Measurements from ENCODE around the gene RANBP1.

Gene RANBP1

DNA sequence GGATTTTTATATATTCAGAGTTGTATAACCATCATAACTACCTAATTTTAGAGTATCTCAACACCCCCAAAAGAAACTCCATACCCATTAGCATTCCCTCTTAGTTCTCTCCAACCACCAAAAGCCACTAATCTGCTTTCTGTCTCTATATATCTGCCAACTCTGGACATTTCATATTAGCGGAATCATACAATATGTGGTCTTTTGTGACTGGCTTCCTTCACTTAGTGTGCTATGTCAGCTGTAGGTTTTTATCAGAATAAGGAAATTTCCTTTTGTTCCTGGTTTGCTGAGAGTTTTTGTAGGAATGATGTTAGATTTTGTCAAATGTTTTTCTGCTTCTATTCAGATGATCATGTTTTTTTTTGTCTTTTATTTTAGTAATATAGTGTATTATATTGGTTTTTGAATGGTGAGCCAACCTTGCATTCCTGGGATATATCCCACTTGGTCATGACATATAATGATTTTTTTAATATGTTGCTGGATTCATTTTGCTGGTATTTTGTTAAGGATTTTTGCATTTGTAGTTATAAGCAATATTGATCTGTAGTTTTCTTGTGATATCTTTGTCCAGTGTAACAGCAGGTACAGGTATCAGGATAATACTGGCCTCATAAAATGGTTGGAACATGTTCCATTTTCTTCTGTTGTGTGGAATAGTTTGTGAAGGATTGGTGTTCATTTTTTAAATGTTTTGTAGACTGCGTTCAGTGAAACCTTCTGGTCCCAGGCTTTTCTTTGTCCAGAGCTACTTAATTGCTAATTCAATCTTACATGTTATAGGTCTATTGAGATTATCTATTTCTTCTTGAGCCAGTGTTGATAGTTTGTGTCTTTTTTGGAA, 19.1 kb upstream of the RANBP1 start:
- no peaks in the 10 kb centered on the region for H3K27me3 Mint-ChIP-seq (ENCODE audit: low read depth)
- H3K27ac Mint-ChIP-seq: no peak overlapping the region
- peaks cover 17% of the 10 kb centered on the region for H3K9me3 Mint-ChIP-seq
- no peaks in the 10 kb centered on the region for H3K4me1 Mint-ChIP-seq
- H3K36me3 Mint-ChIP-seq (ENCODE audit: low read depth): peaks cover 95% of the 10 kb centered on the region
- no peak overlapping the region for H3K4me3 Mint-ChIP-seq
- TF ChIP-seq, protein P1, sequence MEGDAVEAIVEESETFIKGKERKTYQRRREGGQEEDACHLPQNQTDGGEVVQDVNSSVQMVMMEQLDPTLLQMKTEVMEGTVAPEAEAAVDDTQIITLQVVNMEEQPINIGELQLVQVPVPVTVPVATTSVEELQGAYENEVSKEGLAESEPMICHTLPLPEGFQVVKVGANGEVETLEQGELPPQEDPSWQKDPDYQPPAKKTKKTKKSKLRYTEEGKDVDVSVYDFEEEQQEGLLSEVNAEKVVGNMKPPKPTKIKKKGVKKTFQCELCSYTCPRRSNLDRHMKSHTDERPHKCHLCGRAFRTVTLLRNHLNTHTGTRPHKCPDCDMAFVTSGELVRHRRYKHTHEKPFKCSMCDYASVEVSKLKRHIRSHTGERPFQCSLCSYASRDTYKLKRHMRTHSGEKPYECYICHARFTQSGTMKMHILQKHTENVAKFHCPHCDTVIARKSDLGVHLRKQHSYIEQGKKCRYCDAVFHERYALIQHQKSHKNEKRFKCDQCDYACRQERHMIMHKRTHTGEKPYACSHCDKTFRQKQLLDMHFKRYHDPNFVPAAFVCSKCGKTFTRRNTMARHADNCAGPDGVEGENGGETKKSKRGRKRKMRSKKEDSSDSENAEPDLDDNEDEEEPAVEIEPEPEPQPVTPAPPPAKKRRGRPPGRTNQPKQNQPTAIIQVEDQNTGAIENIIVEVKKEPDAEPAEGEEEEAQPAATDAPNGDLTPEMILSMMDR (IDR thresholded peaks at IDR 0.05; ENCODE audit: unreplicated experiment in 3 of 3): no peak

DNA sequence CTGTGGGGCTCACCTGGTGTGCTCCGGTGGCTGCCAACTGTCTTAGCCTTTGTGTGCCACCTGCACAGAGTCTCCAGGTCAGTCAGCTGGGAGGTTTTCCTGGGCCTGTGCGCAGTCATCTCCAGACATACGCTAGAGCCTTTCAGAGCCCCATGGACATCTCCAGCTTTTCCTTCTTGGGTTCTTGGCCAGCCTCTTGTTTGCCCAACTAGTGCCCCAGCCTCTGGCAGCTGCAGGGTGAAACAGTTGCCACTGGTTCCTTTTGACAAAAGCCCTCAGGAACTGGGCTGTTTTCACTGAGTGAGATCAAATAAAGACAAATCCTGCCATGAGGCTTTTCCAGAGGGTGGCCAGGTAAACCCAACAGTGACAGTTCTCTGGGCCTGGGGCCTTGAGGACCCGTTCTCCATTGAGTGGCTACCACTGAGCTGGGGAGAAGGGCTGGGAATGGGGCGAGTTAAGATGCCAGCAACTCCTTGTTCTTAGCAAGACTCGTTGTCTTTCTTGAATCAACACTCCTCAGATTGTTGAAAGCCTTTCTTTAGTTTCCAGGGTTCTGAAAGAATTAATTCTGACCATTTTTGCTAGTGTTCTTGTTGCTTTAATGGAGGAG, 16.7 kb upstream of the RANBP1 start:
- Mint-ChIP-seq H3K27ac (no peak overlapping the region), H3K27me3 (ENCODE audit: low read depth) (no peaks in the 10 kb centered on the region), H3K36me3 (ENCODE audit: low read depth) (peaks cover 89% of the 10 kb centered on the region), H3K4me3 (no peak overlapping the region), H3K4me1 (peaks cover 7% of the 10 kb centered on the region), H3K9me3 (peaks cover 17% of the 10 kb centered on the region)
- TF ChIP-seq, protein P1 (IDR thresholded peaks at IDR 0.05; ENCODE audit: unreplicated experiment in 3 of 3): no peak

DNA sequence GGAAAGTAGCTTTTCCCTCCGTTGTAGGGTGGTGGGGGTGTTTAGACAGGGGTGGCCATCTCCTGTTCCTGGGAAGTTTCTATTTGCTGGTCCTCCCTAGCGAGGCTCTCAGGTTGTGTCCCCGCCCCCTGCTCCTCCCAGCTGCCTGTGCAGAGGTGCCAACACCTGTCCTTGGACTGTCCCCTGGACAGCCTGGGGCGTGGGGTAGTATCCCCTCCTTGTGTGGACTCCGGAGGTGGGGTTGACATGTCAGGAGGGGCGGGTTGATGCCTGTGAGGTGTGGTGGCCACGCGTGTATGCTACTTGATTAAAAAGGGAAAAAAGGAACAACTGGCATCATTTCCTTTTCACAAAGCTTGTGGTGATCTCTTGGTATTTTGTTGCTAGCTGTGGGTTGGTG, 14.3 kb upstream of the RANBP1 start:
- Mint-ChIP-seq H3K27me3 (ENCODE audit: low read depth) (no peaks in the 10 kb centered on the region), H3K9me3 (peaks cover 6% of the 10 kb centered on the region), H3K36me3 (ENCODE audit: low read depth) (peaks cover 76% of the 10 kb centered on the region), H3K27ac (no peak overlapping the region), H3K4me1 (peaks cover 7% of the 10 kb centered on the region), H3K4me3 (no peak overlapping the region)
- TF ChIP-seq, protein P1 (IDR thresholded peaks at IDR 0.05; ENCODE audit: unreplicated experiment in 3 of 3): no peak

DNA sequence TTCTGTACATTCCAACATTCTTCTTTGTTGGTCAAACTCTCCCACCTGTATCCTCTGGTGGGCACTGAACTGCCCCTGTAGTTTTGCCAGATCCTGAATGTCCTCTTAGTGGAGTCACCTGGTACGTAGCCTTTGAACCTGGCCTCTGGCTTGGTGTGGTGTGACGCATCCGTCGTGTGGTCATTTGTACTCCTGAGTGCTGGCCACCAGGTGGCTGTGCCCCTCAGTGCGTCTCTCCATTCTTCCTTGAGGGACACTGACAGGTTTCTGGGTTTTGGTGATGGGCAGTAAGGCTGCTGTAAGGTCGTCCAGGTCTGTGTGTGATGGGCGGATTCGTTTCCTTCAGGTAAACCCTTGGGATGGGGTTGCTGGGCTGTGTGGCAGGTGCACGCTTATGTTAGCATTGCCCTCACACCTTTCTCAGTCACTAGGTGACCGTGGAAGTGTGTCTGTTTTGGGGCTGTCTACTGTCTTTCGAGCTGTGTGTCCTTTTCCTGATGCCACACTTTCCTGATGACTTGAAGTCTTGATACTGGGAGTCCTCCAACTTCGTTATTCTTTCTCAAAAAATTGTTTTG, 13.6 kb upstream of the RANBP1 start:
- H3K9me3 Mint-ChIP-seq: peaks cover 3% of the 10 kb centered on the region
- peaks cover 75% of the 10 kb centered on the region for H3K36me3 Mint-ChIP-seq (ENCODE audit: low read depth)
- TF ChIP-seq, protein P1 (IDR thresholded peaks at IDR 0.05; ENCODE audit: unreplicated experiment in 3 of 3): no peak
- H3K4me1 Mint-ChIP-seq: peaks cover 7% of the 10 kb centered on the region
- no peak overlapping the region for H3K4me3 Mint-ChIP-seq
- H3K27me3 Mint-ChIP-seq (ENCODE audit: low read depth): no peaks in the 10 kb centered on the region
- no peak overlapping the region for H3K27ac Mint-ChIP-seq

DNA sequence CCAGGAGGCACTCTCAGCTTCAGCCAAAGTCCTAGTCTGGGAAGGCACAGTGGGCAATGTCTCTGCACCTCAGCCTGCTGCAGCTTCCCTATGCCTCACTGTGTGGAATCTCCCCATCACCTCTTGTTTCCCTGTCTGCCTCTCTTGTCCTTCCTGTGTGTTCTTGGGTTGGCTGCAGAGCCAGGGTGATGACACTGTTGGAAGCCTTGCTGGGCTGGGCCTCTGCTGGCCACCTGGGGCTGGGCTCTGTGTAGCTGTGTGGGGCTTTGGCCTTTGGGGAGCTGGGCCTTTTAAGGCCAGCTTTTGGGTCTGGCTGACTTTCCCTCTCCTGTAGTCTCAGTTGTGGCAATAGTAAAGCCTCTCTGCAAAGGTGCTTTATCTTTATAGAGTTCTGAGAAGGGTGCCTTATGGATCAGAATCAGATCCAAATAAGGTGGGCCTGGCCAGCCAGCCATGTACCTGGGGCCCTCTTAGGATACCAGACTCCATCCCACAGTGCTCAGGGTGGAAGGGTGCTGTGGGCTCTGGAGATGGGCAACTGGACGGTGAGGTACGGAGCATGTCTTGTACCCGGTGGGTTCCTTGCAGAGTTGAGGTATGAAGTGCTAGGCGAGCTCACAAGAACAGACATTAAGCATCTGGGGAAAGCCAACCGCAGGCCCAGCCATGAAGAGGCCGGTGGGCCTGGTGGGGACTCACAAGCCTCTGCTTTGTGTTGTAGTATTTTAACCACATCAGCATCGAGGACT, 10.3 kb upstream of the RANBP1 start:
- TF ChIP-seq, protein P1 (IDR thresholded peaks at IDR 0.05; ENCODE audit: unreplicated experiment in 3 of 3): no peak
- H3K4me3 Mint-ChIP-seq: no peak overlapping the region
- H3K27me3 Mint-ChIP-seq (ENCODE audit: low read depth): no peaks in the 10 kb centered on the region
- H3K36me3 Mint-ChIP-seq (ENCODE audit: low read depth): peaks cover 54% of the 10 kb centered on the region
- no peak overlapping the region for H3K27ac Mint-ChIP-seq
- H3K4me1 Mint-ChIP-seq: peaks cover 7% of the 10 kb centered on the region
- H3K9me3 Mint-ChIP-seq: no peaks in the 10 kb centered on the region

Measured in nephron (organoid).